ENCODE measurements around the gene HS6ST1.

Gene HS6ST1

DNA sequence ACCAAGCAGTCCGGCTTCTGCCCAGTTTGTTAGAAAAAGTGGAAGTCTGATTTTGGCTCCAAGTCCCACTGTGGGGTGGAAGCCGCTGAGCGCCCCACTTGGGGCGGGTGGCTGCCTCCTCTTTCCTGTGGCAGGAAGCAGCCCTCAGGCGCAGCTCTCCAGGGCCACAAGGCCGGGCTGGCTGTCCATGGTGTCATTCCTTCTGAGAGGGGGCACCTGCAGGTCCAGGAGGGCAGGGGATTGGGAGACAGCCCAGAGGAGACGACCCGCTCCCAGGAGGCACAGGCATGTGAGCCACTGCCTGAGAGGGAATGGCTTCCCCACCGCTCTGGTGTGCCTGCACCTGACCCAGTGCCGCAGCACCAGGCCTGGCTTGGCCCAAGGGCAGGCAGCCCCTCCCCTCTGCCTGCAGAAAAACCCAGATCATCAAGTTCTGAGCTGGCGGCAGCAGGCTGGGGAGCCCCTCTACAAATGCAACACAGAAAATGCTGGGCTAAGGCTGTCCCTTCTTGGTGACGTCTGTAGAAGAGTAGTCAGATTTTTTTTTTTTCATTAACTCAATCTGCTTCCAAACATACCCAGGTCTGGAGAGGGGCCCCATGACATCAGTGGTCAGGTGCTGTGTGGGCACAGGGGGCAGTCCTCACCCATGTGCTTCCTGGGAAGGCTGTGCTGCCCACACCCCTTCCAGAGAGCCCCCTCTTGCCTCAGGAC, 38.4 kb downstream of the HS6ST1 start:
- H3K4me3 ChIP-seq (IDR thresholded peaks at IDR 0.05; ENCODE audit: insufficient read depth, low read depth, low read length) = no peak overlapping the region
- no peak overlapping the region for H3K4me2 ChIP-seq
- H3K27me3 ChIP-seq (ENCODE audit: insufficient read depth, low read depth) = no peaks in the 10 kb centered on the region
- H3K9ac ChIP-seq = no peak overlapping the region
- no peaks in the 10 kb centered on the region for H3K36me3 ChIP-seq (ENCODE audit: insufficient read depth)
- no peaks in the 10 kb centered on the region for H3K4me1 ChIP-seq (ENCODE audit: low read depth, poor library complexity, severe bottlenecking)
- no peaks in the 10 kb centered on the region for H3K79me2 ChIP-seq (ENCODE audit: insufficient read depth, low read depth)
- no peak overlapping the region for H2AFZ ChIP-seq (ENCODE audit: low read depth)
- H3K27ac ChIP-seq = no peak overlapping the region
- no peaks in the 10 kb centered on the region for H4K20me1 ChIP-seq (ENCODE audit: insufficient read depth)
- TF ChIP-seq, protein P1, sequence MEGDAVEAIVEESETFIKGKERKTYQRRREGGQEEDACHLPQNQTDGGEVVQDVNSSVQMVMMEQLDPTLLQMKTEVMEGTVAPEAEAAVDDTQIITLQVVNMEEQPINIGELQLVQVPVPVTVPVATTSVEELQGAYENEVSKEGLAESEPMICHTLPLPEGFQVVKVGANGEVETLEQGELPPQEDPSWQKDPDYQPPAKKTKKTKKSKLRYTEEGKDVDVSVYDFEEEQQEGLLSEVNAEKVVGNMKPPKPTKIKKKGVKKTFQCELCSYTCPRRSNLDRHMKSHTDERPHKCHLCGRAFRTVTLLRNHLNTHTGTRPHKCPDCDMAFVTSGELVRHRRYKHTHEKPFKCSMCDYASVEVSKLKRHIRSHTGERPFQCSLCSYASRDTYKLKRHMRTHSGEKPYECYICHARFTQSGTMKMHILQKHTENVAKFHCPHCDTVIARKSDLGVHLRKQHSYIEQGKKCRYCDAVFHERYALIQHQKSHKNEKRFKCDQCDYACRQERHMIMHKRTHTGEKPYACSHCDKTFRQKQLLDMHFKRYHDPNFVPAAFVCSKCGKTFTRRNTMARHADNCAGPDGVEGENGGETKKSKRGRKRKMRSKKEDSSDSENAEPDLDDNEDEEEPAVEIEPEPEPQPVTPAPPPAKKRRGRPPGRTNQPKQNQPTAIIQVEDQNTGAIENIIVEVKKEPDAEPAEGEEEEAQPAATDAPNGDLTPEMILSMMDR (conservative IDR thresholded peaks at IDR 0.05; ENCODE audit: low read depth, low read length) = no peak

DNA sequence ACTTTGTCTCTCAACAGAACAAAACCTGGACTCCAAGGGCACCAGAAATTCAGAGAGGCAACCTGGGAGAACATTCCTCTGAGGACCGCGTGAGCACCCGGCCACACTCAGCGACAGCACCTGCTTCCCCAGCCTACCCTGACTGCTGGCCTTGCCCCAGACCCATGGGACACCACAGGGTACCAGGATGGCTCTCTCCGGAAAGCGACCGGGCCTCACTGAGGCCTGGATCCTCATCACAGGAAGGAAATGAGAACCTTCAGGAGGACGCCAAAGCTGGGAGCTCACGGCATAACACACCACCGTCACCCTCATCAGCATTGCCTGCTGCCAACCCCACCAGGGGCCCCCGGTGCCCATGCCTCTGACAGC, 38.9 kb downstream of the HS6ST1 start:
- Histone ChIP-seq H2AFZ (ENCODE audit: low read depth) (no peak overlapping the region), H3K27me3 (ENCODE audit: insufficient read depth, low read depth) (no peaks in the 10 kb centered on the region), H3K4me1 (ENCODE audit: low read depth, poor library complexity, severe bottlenecking) (no peaks in the 10 kb centered on the region), H3K27ac (no peak overlapping the region), H3K4me3 (IDR thresholded peaks at IDR 0.05; ENCODE audit: insufficient read depth, low read depth, low read length) (no peak overlapping the region), H3K4me2 (no peak overlapping the region), H3K36me3 (ENCODE audit: insufficient read depth) (no peaks in the 10 kb centered on the region), H3K9ac (no peak overlapping the region), H3K79me2 (ENCODE audit: insufficient read depth, low read depth) (no peaks in the 10 kb centered on the region), H4K20me1 (ENCODE audit: insufficient read depth) (no peaks in the 10 kb centered on the region)
- TF ChIP-seq, protein P1 (conservative IDR thresholded peaks at IDR 0.05; ENCODE audit: low read depth, low read length) = no peak

DNA sequence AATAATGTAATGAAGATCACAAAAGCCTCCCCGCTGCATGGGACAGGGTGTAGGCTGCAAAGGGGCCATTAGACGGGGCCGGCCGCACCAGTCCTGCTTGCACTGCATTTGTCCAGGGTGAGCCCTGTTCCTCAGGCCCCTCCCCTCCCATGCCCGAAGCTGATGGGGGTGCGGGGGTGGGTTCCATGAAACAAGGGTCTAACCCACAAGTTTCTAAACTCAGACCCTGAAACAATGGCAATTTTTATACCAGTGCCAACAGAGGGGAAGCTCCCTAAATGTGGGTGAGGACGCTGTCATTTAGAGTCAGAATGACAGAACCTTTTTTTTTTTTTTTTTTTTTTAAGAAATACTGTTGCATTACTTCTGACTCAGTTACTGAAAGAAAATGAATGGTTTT, 39.7 kb downstream of the HS6ST1 start:
- H3K4me1 ChIP-seq (ENCODE audit: low read depth, poor library complexity, severe bottlenecking) = no peaks in the 10 kb centered on the region
- no peaks in the 10 kb centered on the region for H3K27me3 ChIP-seq (ENCODE audit: insufficient read depth, low read depth)
- H2AFZ ChIP-seq (ENCODE audit: low read depth) = no peak overlapping the region
- H3K9ac ChIP-seq = no peak overlapping the region
- H4K20me1 ChIP-seq (ENCODE audit: insufficient read depth) = no peaks in the 10 kb centered on the region
- H3K27ac ChIP-seq = no peak overlapping the region
- H3K4me3 ChIP-seq (IDR thresholded peaks at IDR 0.05; ENCODE audit: insufficient read depth, low read depth, low read length) = no peak overlapping the region
- H3K79me2 ChIP-seq (ENCODE audit: insufficient read depth, low read depth) = no peaks in the 10 kb centered on the region
- H3K36me3 ChIP-seq (ENCODE audit: insufficient read depth) = no peaks in the 10 kb centered on the region
- no peak overlapping the region for H3K4me2 ChIP-seq
- TF ChIP-seq, protein P1 (conservative IDR thresholded peaks at IDR 0.05; ENCODE audit: low read depth, low read length) = no peak

DNA sequence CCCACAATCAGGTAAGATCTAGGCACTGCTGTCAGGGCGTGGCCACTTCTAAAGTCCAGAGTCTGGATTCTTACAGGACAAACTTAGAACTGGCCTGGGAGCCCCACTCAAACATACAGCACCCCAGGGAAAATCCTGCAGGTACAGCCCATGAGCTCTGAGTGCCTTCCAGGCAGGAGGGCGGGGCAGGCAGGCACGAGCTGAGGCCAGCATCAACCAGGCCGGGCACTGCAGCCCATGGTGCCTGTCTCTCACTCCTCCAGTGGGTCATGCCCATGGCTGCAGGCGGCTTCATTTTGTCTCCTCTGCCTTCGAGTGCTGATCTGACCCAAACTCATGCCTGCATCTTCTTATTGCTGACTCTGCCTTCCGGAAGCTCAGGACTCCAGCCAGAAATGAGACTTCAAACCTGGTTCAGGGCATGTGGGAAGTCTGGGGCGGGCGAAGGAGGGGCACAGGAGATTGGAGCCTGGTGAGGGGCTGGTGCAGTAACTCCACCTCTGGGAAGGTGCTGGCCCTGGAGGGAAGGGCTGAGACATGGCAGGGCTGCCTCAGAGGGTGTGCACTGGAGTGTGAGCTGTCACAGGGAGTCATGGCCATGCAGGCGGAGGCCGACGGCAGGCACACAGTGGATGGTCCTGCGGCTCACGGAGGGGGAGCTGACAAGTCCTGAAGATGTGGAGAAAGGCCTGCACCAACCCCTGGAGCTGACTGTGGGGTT, 40.5 kb downstream of the HS6ST1 start:
- Histone ChIP-seq H3K36me3 (ENCODE audit: insufficient read depth) (no peaks in the 10 kb centered on the region), H3K79me2 (ENCODE audit: insufficient read depth, low read depth) (no peaks in the 10 kb centered on the region), H4K20me1 (ENCODE audit: insufficient read depth) (no peaks in the 10 kb centered on the region), H3K4me3 (IDR thresholded peaks at IDR 0.05; ENCODE audit: insufficient read depth, low read depth, low read length) (no peak overlapping the region), H3K9ac (no peak overlapping the region), H3K4me2 (no peak overlapping the region), H3K27me3 (ENCODE audit: insufficient read depth, low read depth) (no peaks in the 10 kb centered on the region), H2AFZ (ENCODE audit: low read depth) (no peak overlapping the region), H3K4me1 (ENCODE audit: low read depth, poor library complexity, severe bottlenecking) (no peaks in the 10 kb centered on the region), H3K27ac (no peak overlapping the region)
- TF ChIP-seq, protein P1 (conservative IDR thresholded peaks at IDR 0.05; ENCODE audit: low read depth, low read length) = no peak
